ENCODE results near the gene STXBP6.

DNA sequence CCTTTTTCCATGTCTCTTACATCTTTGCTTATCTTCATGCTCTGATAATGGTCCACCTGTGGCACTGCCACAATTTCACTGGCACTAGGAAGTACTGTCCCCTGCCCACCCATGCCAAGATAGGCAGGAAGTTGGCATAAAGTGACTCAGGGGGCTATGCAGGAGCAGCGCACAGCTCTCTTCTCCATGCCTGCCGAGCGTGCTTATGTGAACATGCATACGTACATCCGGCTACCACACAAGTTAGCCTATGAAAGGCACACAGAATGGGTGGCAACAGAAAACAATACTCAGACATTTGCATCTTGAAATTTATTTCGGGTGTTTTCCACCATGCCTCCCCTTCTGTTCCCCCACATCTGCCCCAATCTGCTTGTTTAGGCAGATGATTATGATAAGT, 241.5 kb downstream of the STXBP6 start:
- TF ChIP-seq POLR2A (IDR thresholded peaks at IDR 0.05) (no peak), CTCF (IDR thresholded peaks at IDR 0.05 in 4 of 5, conservative IDR thresholded peaks at IDR 0.05 in 1 of 5) (no peak)
